ENCODE measurements around the gene GARIN5B. TPM values are rescaled to one million over a fixed set of nuclear protein-coding genes. Genes with fewer than 3 reads are reported as not detected.

The GARIN5B gene
- total and polyA plus RNA-seq, 2 of the 13 experiments (the other 11 are each of a cell fraction or from before 2014, with no cell fraction given) = not detected

DNA sequence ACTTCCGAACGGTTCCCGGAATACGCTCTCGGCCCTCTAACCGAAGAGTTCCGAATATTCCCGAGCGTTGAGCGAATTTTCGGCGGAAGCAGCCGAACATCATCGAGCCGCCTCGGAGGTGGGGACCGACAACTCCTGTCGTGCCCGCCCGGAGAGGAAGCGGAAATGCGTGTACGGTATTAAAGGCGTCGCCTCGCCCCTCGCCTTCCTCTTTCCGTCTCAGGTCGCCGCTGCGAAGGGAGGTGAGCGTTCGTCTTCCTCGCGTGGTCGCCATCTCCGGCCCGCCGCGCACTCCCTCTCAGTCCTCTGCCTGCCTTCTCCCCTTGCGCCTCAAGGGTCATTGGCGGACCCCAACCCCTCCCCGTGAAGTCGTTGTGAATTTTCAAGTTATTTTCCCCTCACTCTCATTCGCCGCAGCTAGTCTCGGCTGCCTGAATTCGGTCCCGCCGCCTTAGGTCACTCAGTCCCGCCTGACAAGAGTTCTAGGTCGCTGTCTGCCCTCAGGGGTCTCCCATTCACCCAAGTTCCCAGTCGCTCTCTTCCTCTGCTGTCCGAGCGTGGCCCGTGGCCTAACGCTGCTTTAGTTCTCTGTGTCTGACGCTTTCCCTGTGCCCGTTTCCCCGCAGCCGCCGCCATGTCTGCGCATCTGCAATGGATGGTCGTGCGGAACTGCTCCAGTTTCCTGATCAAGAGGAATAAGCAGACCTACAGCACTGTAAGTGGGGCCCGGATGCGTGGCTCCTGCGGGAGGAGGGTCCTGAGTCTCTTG, 22.8 kb upstream of the GARIN5B start, which contains the start of gene RPL28 (continued):
- TF ChIP-seq, protein P1, sequence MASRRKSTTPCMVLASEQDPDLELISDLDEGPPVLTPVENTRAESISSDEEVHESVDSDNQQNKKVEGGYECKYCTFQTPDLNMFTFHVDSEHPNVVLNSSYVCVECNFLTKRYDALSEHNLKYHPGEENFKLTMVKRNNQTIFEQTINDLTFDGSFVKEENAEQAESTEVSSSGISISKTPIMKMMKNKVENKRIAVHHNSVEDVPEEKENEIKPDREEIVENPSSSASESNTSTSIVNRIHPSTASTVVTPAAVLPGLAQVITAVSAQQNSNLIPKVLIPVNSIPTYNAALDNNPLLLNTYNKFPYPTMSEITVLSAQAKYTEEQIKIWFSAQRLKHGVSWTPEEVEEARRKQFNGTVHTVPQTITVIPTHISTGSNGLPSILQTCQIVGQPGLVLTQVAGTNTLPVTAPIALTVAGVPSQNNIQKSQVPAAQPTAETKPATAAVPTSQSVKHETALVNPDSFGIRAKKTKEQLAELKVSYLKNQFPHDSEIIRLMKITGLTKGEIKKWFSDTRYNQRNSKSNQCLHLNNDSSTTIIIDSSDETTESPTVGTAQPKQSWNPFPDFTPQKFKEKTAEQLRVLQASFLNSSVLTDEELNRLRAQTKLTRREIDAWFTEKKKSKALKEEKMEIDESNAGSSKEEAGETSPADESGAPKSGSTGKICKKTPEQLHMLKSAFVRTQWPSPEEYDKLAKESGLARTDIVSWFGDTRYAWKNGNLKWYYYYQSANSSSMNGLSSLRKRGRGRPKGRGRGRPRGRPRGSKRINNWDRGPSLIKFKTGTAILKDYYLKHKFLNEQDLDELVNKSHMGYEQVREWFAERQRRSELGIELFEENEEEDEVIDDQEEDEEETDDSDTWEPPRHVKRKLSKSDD (CRISPR knock-in tag; IDR thresholded peaks at IDR 0.05; ENCODE audit: low read depth) = peak; percentile 76; the same call in 1 of the 2 replicates
- TF ChIP-seq ZFX (CRISPR knock-in tag; IDR thresholded peaks at IDR 0.05; ENCODE audit: low read depth) (peak; percentile 85), KDM5A (IDR thresholded peaks at IDR 0.05; ENCODE audit: borderline replicate concordance, low read length) (no peak; the same call in 1 of the 2 replicates), MED1 (CRISPR knock-in tag; IDR thresholded peaks at IDR 0.05) (peak; percentile 83; the same call in 1 of the 2 replicates), GZF1 (CRISPR knock-in tag; IDR thresholded peaks at IDR 0.05) (no peak), KAT7 (CRISPR knock-in tag; IDR thresholded peaks at IDR 0.05; ENCODE audit: borderline replicate concordance) (peak; percentile 98), SMYD3 (CRISPR knock-in tag; IDR thresholded peaks at IDR 0.05) (no peak), ELF1 (CRISPR knock-in tag; IDR thresholded peaks at IDR 0.05) (peak; percentile 80), NPAS2 (CRISPR knock-in tag; IDR thresholded peaks at IDR 0.05; ENCODE audit: borderline replicate concordance) (no peak), MAFK (conservative IDR thresholded peaks at IDR 0.05 in 1 of 2, IDR thresholded peaks at IDR 0.05 in 1 of 2; ENCODE audit: low read length in 2 of 2) (no peak), MYPOP (CRISPR knock-in tag; IDR thresholded peaks at IDR 0.05) (peak; percentile 76; the same call in 1 of the 2 replicates), PRPF4 (IDR thresholded peaks at IDR 0.05; ENCODE audit: low read depth, low read length, poor library complexity, severe bottlenecking) (no peak), ZNF136 (CRISPR knock-in tag; IDR thresholded peaks at IDR 0.05; ENCODE audit: low read depth) (0 out of 2 replicates have a peak, but pooled peaks have one; percentile 55), TBP (CRISPR knock-in tag; IDR thresholded peaks at IDR 0.05) (no peak)
- TF ChIP-seq, protein P2, sequence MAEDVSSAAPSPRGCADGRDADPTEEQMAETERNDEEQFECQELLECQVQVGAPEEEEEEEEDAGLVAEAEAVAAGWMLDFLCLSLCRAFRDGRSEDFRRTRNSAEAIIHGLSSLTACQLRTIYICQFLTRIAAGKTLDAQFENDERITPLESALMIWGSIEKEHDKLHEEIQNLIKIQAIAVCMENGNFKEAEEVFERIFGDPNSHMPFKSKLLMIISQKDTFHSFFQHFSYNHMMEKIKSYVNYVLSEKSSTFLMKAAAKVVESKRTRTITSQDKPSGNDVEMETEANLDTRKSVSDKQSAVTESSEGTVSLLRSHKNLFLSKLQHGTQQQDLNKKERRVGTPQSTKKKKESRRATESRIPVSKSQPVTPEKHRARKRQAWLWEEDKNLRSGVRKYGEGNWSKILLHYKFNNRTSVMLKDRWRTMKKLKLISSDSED (CRISPR knock-in tag; IDR thresholded peaks at IDR 0.05) = no peak
- TF ChIP-seq, protein P3, sequence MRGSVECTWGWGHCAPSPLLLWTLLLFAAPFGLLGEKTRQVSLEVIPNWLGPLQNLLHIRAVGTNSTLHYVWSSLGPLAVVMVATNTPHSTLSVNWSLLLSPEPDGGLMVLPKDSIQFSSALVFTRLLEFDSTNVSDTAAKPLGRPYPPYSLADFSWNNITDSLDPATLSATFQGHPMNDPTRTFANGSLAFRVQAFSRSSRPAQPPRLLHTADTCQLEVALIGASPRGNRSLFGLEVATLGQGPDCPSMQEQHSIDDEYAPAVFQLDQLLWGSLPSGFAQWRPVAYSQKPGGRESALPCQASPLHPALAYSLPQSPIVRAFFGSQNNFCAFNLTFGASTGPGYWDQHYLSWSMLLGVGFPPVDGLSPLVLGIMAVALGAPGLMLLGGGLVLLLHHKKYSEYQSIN (CRISPR knock-in tag; IDR thresholded peaks at IDR 0.05; ENCODE audit: borderline replicate concordance) = no peak
- TF ChIP-seq, protein P4, sequence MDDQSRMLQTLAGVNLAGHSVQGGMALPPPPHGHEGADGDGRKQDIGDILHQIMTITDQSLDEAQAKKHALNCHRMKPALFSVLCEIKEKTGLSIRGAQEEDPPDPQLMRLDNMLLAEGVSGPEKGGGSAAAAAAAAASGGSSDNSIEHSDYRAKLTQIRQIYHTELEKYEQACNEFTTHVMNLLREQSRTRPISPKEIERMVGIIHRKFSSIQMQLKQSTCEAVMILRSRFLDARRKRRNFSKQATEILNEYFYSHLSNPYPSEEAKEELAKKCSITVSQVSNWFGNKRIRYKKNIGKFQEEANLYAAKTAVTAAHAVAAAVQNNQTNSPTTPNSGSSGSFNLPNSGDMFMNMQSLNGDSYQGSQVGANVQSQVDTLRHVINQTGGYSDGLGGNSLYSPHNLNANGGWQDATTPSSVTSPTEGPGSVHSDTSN (CRISPR knock-in tag; IDR thresholded peaks at IDR 0.05; ENCODE audit: borderline replicate concordance) = no peak
- TF ChIP-seq, protein P5, sequence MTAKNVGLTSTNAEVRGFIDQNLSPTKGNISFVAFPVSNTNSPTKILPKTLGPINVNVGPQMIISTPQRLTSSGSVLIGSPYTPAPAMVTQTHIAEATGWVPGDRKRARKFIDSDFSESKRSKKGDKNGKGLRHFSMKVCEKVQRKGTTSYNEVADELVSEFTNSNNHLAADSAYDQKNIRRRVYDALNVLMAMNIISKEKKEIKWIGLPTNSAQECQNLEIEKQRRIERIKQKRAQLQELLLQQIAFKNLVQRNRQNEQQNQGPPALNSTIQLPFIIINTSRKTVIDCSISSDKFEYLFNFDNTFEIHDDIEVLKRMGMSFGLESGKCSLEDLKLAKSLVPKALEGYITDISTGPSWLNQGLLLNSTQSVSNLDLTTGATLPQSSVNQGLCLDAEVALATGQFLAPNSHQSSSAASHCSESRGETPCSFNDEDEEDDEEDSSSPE (CRISPR knock-in tag; IDR thresholded peaks at IDR 0.05) = no peak
